ENCODE data around the gene NELFA.

The NELFA gene

DNA sequence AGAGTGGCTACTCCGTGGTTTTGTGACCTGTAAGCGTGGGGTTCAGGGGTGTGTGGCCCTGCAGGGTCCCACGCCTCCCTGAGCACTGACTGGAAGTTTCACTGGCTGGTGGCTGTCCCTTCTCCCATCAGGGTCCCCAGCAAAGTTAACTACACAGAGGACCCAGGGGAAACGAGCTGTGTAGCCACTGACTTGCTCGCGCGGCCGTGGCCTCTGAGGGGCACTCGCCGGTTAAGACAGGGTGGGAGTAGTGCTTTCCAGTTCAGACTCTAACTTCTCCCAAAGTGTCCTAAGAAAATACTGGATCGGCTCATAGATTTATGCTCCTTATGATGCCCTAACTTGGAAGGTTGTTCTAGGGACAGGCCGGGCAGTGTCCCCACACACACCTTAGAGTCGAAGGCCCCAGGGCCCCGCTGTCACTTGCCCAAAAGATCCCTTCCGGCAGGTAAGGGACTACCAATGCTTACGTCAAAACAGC, 28.2 kb downstream of the NELFA start:
- H3K79me2 ChIP-seq (ENCODE audit: low read length), result no peaks in the 10 kb centered on the region; the same call in 1 of the 2 replicates
- no peak overlapping the region for H3K4me2 ChIP-seq (ENCODE audit: low read length)
- no peak for TF ChIP-seq EZH2phosphoT487 (IDR thresholded peaks at IDR 0.05; ENCODE audit: low read depth)
- H3K9me3 ChIP-seq (ENCODE audit: insufficient read depth, low read length), result no peaks in the 10 kb centered on the region
- no peak overlapping the region for H3K27ac ChIP-seq (ENCODE audit: low read length)
- no peaks in the 10 kb centered on the region for H3K4me1 ChIP-seq (ENCODE audit: low read length)
- no peaks in the 10 kb centered on the region for H3K27me3 ChIP-seq (ENCODE audit: low read depth, low read length)
- 0 out of 2 replicates have a peak, but pooled peaks cover 3% of the 10 kb centered on the region for H4K20me1 ChIP-seq (ENCODE audit: insufficient read depth, low read length)
- H2AFZ ChIP-seq (ENCODE audit: low read depth, low read length), result no peak overlapping the region
- H3K4me3 ChIP-seq (ENCODE audit: low read length), result no peak overlapping the region
- no peak overlapping the region for H3K9ac ChIP-seq (ENCODE audit: low read length)
- H3K36me3 ChIP-seq (replicated peaks; ENCODE audit: low read depth, low read length), result peaks cover 82% of the 10 kb centered on the region

DNA sequence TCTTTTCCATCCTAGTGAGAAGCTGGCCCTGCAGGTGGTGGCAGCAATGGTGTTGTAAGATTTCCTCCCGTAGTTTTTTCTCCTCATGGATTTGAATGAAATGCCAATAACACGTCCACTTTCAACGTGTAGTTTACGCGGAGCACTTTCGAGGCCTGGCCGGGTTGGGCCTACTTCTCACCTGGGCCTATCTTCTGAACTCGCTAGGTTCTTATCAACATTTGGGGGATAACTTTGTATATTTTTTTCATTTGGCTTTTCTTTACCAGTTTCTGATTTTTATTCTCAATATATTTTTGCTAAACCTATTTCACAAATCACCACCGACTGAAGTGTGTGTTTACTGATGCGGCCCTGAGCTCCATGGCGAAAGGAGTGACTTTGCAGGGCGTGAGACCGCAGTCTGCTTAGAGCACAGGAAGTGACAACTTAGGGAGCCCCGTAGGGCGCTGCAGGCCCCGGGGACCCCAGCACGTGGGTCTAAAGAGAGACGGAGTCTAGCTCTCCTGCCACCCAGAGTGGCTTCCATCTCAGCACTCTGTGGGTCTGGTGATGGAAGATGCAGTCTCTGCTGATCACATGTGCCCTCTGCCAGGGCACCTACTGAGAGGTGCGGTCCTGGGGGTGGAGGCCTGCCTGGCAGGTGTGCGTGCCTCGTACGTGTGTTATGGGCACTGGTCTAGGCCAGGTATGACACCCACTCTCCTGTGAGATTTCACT, 29.1 kb downstream of the NELFA start:
- no peak overlapping the region for H2AFZ ChIP-seq (ENCODE audit: low read depth, low read length)
- no peak overlapping the region for H3K9ac ChIP-seq (ENCODE audit: low read length)
- no peaks in the 10 kb centered on the region for H3K4me1 ChIP-seq (ENCODE audit: low read length)
- TF ChIP-seq EZH2phosphoT487 (IDR thresholded peaks at IDR 0.05; ENCODE audit: low read depth), result no peak
- TF ChIP-seq, protein P1, sequence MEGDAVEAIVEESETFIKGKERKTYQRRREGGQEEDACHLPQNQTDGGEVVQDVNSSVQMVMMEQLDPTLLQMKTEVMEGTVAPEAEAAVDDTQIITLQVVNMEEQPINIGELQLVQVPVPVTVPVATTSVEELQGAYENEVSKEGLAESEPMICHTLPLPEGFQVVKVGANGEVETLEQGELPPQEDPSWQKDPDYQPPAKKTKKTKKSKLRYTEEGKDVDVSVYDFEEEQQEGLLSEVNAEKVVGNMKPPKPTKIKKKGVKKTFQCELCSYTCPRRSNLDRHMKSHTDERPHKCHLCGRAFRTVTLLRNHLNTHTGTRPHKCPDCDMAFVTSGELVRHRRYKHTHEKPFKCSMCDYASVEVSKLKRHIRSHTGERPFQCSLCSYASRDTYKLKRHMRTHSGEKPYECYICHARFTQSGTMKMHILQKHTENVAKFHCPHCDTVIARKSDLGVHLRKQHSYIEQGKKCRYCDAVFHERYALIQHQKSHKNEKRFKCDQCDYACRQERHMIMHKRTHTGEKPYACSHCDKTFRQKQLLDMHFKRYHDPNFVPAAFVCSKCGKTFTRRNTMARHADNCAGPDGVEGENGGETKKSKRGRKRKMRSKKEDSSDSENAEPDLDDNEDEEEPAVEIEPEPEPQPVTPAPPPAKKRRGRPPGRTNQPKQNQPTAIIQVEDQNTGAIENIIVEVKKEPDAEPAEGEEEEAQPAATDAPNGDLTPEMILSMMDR (IDR thresholded peaks at IDR 0.05; ENCODE audit: low read depth, low read length), result no peak
- H3K27ac ChIP-seq (ENCODE audit: low read length), result no peak overlapping the region
- H3K4me3 ChIP-seq (ENCODE audit: low read length), result no peak overlapping the region
- H3K79me2 ChIP-seq (ENCODE audit: low read length), result no peaks in the 10 kb centered on the region; the same call in 1 of the 2 replicates
- no peak overlapping the region for H3K4me2 ChIP-seq (ENCODE audit: low read length)
- no peaks in the 10 kb centered on the region for H3K9me3 ChIP-seq (ENCODE audit: insufficient read depth, low read length)
- 0 out of 2 replicates have a peak, but pooled peaks cover 3% of the 10 kb centered on the region for H4K20me1 ChIP-seq (ENCODE audit: insufficient read depth, low read length)
- H3K27me3 ChIP-seq (ENCODE audit: low read depth, low read length), result no peaks in the 10 kb centered on the region
- peaks cover 87% of the 10 kb centered on the region for H3K36me3 ChIP-seq (replicated peaks; ENCODE audit: low read depth, low read length)

DNA sequence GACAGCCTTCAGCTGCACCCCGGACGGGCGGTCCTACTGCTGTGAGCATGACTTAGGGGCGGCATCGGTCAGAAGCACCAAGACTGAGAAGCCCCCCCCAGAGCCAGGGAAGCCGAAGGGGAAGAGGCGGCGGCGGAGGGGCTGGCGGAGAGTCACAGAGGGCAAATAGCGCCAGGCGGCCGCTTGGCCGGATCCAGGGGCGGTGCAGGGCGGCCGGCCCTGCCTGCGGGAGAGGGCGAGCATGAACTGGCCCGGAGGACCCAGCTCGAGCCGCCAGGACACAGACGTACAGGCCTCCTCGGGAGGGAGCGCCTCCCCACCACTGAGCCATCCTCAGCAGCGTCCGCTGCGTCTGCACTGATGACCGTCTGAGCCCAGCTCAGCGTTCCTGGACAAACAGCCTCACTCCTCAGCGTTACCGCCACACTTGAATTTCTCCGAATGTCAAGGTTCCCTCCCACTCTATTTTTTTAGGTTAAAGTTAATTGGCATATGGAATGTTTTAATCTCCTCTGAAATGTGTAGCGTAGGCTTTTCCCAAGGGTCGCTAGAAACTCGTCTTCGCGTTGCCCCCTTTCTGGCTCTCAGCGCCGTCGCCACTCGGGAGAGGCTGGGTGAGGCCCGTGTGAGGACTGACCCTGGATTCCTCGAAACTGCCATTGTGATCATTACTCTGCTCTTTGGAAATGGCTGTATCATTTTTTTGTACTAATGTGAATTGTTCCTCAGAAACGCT, 29.9 kb downstream of the NELFA start:
- H2AFZ ChIP-seq (ENCODE audit: low read depth, low read length), result no peak overlapping the region
- H3K27me3 ChIP-seq (ENCODE audit: low read depth, low read length), result no peaks in the 10 kb centered on the region
- no peak overlapping the region for H3K27ac ChIP-seq (ENCODE audit: low read length)
- H4K20me1 ChIP-seq (ENCODE audit: insufficient read depth, low read length), result 0 out of 2 replicates have a peak, but pooled peaks cover 3% of the 10 kb centered on the region
- H3K4me1 ChIP-seq (ENCODE audit: low read length), result no peaks in the 10 kb centered on the region
- H3K4me2 ChIP-seq (ENCODE audit: low read length), result no peak overlapping the region
- H3K79me2 ChIP-seq (ENCODE audit: low read length), result no peaks in the 10 kb centered on the region; the same call in 1 of the 2 replicates
- H3K36me3 ChIP-seq (replicated peaks; ENCODE audit: low read depth, low read length), result peaks cover 85% of the 10 kb centered on the region
- TF ChIP-seq, protein P1 (IDR thresholded peaks at IDR 0.05; ENCODE audit: low read depth, low read length), result no peak
- no peak for TF ChIP-seq EZH2phosphoT487 (IDR thresholded peaks at IDR 0.05; ENCODE audit: low read depth)
- H3K9ac ChIP-seq (ENCODE audit: low read length), result no peak overlapping the region
- H3K9me3 ChIP-seq (ENCODE audit: insufficient read depth, low read length), result no peaks in the 10 kb centered on the region
- H3K4me3 ChIP-seq (ENCODE audit: low read length), result no peak overlapping the region

DNA sequence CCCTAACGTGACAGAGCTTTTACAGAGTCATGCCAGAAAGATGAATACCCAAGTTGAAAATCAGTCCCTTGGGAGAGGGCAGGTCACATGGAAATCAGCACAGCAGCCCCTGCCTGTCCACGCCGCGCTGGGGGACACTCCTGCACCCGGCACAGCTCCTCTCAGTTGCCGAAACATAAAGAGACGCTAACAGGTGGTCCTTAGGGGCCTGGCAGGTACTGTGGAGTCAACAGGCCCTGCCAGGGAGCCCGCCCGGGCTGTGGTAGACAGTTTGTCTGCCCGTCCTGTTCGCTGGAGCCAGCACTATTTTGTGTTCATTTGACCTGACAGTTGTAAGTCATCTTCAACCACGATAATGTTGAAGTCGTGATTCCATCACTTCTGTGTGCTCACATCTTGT, 30.5 kb downstream of the NELFA start:
- Histone ChIP-seq H3K27ac (ENCODE audit: low read length) (no peak overlapping the region), H3K9ac (ENCODE audit: low read length) (no peak overlapping the region), H3K4me3 (ENCODE audit: low read length) (no peak overlapping the region), H3K79me2 (ENCODE audit: low read length) (no peaks in the 10 kb centered on the region; the same call in 1 of the 2 replicates), H3K36me3 (replicated peaks; ENCODE audit: low read depth, low read length) (peaks cover 86% of the 10 kb centered on the region), H3K4me2 (ENCODE audit: low read length) (no peak overlapping the region), H2AFZ (ENCODE audit: low read depth, low read length) (no peak overlapping the region), H3K4me1 (ENCODE audit: low read length) (no peaks in the 10 kb centered on the region), H3K27me3 (ENCODE audit: low read depth, low read length) (no peaks in the 10 kb centered on the region), H3K9me3 (ENCODE audit: insufficient read depth, low read length) (no peaks in the 10 kb centered on the region), H4K20me1 (ENCODE audit: insufficient read depth, low read length) (peaks cover 3% of the 10 kb centered on the region; the same call in 1 of the 2 replicates)
- TF ChIP-seq, protein P1 (IDR thresholded peaks at IDR 0.05; ENCODE audit: low read depth, low read length), result no peak
- TF ChIP-seq EZH2phosphoT487 (IDR thresholded peaks at IDR 0.05; ENCODE audit: low read depth), result no peak

All from OCI-LY3 (cell line).